HEK293 (cell line): ENCODE results near the gene CHMP1A.

Source experiments
- PRDM1 ChIP-seq: fragments of 450-650 bp; formaldehyde crosslinking; IDR thresholded peaks from 2 replicates; pipeline ENCODE4; 2016; ENCODE audit warnings: missing biosample characterization, missing genetic modification characterization
- SP3 ChIP-seq: fragments of 450-650 bp; formaldehyde crosslinking; IDR thresholded peaks from 2 replicates; pipeline ENCODE4 v1.5.1; 2016; ENCODE audit warnings: missing biosample characterization, missing genetic modification characterization
- TRIM28 ChIP-seq: IDR thresholded peaks from 2 replicates; pipeline ENCODE4 v1.6.1; 2011; ENCODE audit warnings: low read length, control low read depth, borderline replicate concordance
- YY1 ChIP-seq: fragments of 450-650 bp; formaldehyde crosslinking; IDR thresholded peaks from 2 replicates; pipeline ENCODE4 v1.5.1; 2018; ENCODE audit warnings: missing biosample characterization, missing genetic modification characterization
- ZEB2 ChIP-seq: fragments of 450-650 bp; formaldehyde crosslinking; IDR thresholded peaks from 2 replicates; pipeline ENCODE4 v1.5.1; 2016; ENCODE audit warnings: missing biosample characterization, missing genetic modification characterization
- ZFP69B ChIP-seq: fragments of 450-650 bp; formaldehyde crosslinking; IDR thresholded peaks from 2 replicates; pipeline ENCODE4 v1.5.1; 2016; ENCODE audit warnings: missing biosample characterization, missing genetic modification characterization
- ZNF10 ChIP-seq: fragments of 450-650 bp; formaldehyde crosslinking; IDR thresholded peaks from 2 replicates; pipeline ENCODE4 v1.5.1; 2017; ENCODE audit warnings: missing biosample characterization, missing genetic modification characterization
- ZNF133 ChIP-seq: fragments of 450-650 bp; formaldehyde crosslinking; IDR thresholded peaks from 2 replicates; pipeline ENCODE4 v1.5.1; 2016; ENCODE audit warnings: missing biosample characterization, missing genetic modification characterization
- ZNF155 ChIP-seq: fragments of 450-650 bp; formaldehyde crosslinking; IDR thresholded peaks from 2 replicates; pipeline ENCODE4 v1.5.1; 2016; ENCODE audit warnings: missing biosample characterization, missing genetic modification characterization
- ZNF184 ChIP-seq: fragments of 450-650 bp; IDR thresholded peaks from 2 replicates; pipeline ENCODE4 v1.5.1; 2018; ENCODE audit warnings: missing biosample characterization, mild to moderate bottlenecking, missing genetic modification characterization
- ZNF324 ChIP-seq: fragments of 450-650 bp; formaldehyde crosslinking; IDR thresholded peaks from 2 replicates; pipeline ENCODE4 v1.5.1; 2016; ENCODE audit warnings: missing biosample characterization, missing genetic modification characterization
- ZNF350 ChIP-seq: fragments of 450-650 bp; formaldehyde crosslinking; IDR thresholded peaks from 2 replicates; pipeline ENCODE4 v1.5.0; 2017; ENCODE audit warnings: missing biosample characterization, mild to moderate bottlenecking, missing genetic modification characterization
- ZNF501 ChIP-seq: fragments of 450-650 bp; formaldehyde crosslinking; IDR thresholded peaks from 2 replicates; pipeline ENCODE4 v1.5.1; 2016; ENCODE audit warnings: missing biosample characterization, missing genetic modification characterization
- ZNF530 ChIP-seq: fragments of 450-650 bp; formaldehyde crosslinking; IDR thresholded peaks from 2 replicates; pipeline ENCODE4 v1.5.1; 2016; ENCODE audit warnings: low read depth, missing biosample characterization, missing genetic modification characterization
- ZNF600 ChIP-seq: fragments of 450-650 bp; formaldehyde crosslinking; IDR thresholded peaks from 2 replicates; pipeline ENCODE4 v1.5.1; 2016; ENCODE audit warnings: missing biosample characterization, missing genetic modification characterization
- ZNF660 ChIP-seq: fragments of 450-650 bp; IDR thresholded peaks from 2 replicates; pipeline ENCODE4 v1.5.1; 2018; ENCODE audit warnings: missing biosample characterization, mild to moderate bottlenecking, missing genetic modification characterization
- ZNF670 ChIP-seq: fragments of 450-650 bp; formaldehyde crosslinking; IDR thresholded peaks from 2 replicates; pipeline ENCODE4 v1.5.1; 2016; ENCODE audit warnings: missing biosample characterization, missing genetic modification characterization, low read depth
- ZNF701 ChIP-seq: fragments of 450-650 bp; formaldehyde crosslinking; IDR thresholded peaks from 2 replicates; pipeline ENCODE4 v1.5.1; 2016; ENCODE audit warnings: missing biosample characterization, missing genetic modification characterization
- ZNF707 ChIP-seq: fragments of 450-650 bp; formaldehyde crosslinking; IDR thresholded peaks from 2 replicates; pipeline ENCODE4 v1.5.1; 2016; ENCODE audit warnings: missing biosample characterization, missing genetic modification characterization
- ZNF785 ChIP-seq: fragments of 450-650 bp; formaldehyde crosslinking; IDR thresholded peaks from 2 replicates; pipeline ENCODE4 v1.5.1; 2016; ENCODE audit warnings: missing biosample characterization, missing genetic modification characterization
- ZNF843 ChIP-seq: fragments of 450-650 bp; formaldehyde crosslinking; IDR thresholded peaks from 2 replicates; pipeline ENCODE4 v1.5.1; 2016; ENCODE audit warnings: missing biosample characterization, missing genetic modification characterization
- TF ChIP-seq, protein P1 (sequence below): fragments of 450-650 bp; formaldehyde crosslinking; IDR thresholded peaks from 2 replicates; pipeline ENCODE4 v1.5.1; 2016; ENCODE audit warnings: missing biosample characterization, missing genetic modification characterization
- TF ChIP-seq, protein P2 (sequence below): fragments of 450-650 bp; formaldehyde crosslinking; IDR thresholded peaks from 2 replicates; pipeline ENCODE4 v1.5.1; 2016; ENCODE audit warnings: missing biosample characterization, missing genetic modification characterization
- TF ChIP-seq, protein P3 (sequence below): fragments of 450-650 bp; formaldehyde crosslinking; IDR thresholded peaks from 2 replicates; pipeline ENCODE4 v1.5.1; 2016; ENCODE audit warnings: missing biosample characterization, missing genetic modification characterization, borderline replicate concordance
- TF ChIP-seq, protein P4 (sequence below): fragments of 450-650 bp; formaldehyde crosslinking; IDR thresholded peaks from 2 replicates; pipeline ENCODE4 v1.5.0; 2017; ENCODE audit warnings: missing biosample characterization, missing genetic modification characterization, borderline replicate concordance
- TF ChIP-seq, protein P5 (sequence below): fragments of 450-650 bp; formaldehyde crosslinking; IDR thresholded peaks from 2 replicates; pipeline ENCODE4 v1.5.1; 2016; ENCODE audit warnings: missing biosample characterization, missing genetic modification characterization

Gene CHMP1A

DNA sequence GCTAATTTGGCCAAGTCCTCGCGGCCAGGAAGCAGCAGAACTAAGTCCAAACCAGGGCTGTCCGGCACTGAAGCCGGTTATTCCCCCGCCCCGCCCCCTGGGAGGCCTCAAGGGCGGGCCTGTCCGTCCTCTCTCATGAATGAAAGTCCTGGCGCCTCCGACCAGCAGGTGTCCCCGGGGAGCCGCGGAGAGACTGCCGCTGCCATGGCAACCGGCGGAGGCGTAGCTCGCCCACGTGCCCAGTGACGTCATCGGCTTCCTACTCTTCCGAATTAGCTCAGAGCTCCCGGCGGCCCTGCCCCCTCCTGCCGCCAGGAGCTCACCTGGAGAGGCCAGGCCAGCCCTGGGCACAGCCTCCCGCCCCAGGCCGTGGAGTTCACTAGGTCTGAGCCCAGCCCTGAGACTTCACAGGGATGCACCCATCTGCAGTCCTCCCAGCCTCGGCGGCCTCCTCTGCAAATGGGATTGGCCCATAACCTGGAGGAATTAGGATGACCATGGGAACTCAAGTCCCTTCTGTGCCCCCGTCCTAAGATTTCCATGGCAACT lies 42.7 kb upstream of the CHMP1A start (continued):
- TF ChIP-seq ZNF530 (tag by site-specific recombination) (no peak), ZNF670 (tag by site-specific recombination) (no peak), ZNF660 (tag by site-specific recombination) (no peak), ZNF501 (tag by site-specific recombination) (no peak), PRDM1 (tag by site-specific recombination) (peak; percentile 82), YY1 (tag by site-specific recombination) (no peak), ZNF600 (tag by site-specific recombination) (0 out of 2 replicates have a peak, but pooled peaks have one; percentile 51), ZNF843 (tag by site-specific recombination) (peak; percentile 79), ZEB2 (tag by site-specific recombination) (peak; percentile 98), ZNF785 (tag by site-specific recombination) (no peak), ZNF133 (tag by site-specific recombination) (no peak), ZNF10 (tag by site-specific recombination) (no peak), ZNF707 (tag by site-specific recombination) (no peak), TRIM28 (no peak), SP3 (peak; percentile 86), ZNF324 (tag by site-specific recombination) (peak; percentile 65; the same call in 1 of the 2 replicates), ZNF155 (tag by site-specific recombination) (no peak), ZNF350 (tag by site-specific recombination) (no peak), ZNF701 (tag by site-specific recombination) (no peak), ZNF184 (no peak), ZFP69B (tag by site-specific recombination) (no peak)
- TF ChIP-seq, protein P1, sequence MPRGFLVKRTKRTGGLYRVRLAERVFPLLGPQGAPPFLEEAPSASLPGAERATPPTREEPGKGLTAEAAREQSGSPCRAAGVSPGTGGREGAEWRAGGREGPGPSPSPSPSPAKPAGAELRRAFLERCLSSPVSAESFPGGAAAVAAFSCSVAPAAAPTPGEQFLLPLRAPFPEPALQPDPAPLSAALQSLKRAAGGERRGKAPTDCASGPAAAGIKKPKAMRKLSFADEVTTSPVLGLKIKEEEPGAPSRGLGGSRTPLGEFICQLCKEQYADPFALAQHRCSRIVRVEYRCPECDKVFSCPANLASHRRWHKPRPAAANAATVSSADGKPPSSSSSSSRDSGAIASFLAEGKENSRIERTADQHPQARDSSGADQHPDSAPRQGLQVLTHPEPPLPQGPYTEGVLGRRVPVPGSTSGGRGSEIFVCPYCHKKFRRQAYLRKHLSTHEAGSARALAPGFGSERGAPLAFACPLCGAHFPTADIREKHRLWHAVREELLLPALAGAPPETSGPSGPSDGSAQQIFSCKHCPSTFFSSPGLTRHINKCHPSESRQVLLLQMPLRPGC: peak; percentile 66
- TF ChIP-seq, protein P2, sequence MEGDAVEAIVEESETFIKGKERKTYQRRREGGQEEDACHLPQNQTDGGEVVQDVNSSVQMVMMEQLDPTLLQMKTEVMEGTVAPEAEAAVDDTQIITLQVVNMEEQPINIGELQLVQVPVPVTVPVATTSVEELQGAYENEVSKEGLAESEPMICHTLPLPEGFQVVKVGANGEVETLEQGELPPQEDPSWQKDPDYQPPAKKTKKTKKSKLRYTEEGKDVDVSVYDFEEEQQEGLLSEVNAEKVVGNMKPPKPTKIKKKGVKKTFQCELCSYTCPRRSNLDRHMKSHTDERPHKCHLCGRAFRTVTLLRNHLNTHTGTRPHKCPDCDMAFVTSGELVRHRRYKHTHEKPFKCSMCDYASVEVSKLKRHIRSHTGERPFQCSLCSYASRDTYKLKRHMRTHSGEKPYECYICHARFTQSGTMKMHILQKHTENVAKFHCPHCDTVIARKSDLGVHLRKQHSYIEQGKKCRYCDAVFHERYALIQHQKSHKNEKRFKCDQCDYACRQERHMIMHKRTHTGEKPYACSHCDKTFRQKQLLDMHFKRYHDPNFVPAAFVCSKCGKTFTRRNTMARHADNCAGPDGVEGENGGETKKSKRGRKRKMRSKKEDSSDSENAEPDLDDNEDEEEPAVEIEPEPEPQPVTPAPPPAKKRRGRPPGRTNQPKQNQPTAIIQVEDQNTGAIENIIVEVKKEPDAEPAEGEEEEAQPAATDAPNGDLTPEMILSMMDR (tag by site-specific recombination): peak; percentile 90
- TF ChIP-seq, protein P3, sequence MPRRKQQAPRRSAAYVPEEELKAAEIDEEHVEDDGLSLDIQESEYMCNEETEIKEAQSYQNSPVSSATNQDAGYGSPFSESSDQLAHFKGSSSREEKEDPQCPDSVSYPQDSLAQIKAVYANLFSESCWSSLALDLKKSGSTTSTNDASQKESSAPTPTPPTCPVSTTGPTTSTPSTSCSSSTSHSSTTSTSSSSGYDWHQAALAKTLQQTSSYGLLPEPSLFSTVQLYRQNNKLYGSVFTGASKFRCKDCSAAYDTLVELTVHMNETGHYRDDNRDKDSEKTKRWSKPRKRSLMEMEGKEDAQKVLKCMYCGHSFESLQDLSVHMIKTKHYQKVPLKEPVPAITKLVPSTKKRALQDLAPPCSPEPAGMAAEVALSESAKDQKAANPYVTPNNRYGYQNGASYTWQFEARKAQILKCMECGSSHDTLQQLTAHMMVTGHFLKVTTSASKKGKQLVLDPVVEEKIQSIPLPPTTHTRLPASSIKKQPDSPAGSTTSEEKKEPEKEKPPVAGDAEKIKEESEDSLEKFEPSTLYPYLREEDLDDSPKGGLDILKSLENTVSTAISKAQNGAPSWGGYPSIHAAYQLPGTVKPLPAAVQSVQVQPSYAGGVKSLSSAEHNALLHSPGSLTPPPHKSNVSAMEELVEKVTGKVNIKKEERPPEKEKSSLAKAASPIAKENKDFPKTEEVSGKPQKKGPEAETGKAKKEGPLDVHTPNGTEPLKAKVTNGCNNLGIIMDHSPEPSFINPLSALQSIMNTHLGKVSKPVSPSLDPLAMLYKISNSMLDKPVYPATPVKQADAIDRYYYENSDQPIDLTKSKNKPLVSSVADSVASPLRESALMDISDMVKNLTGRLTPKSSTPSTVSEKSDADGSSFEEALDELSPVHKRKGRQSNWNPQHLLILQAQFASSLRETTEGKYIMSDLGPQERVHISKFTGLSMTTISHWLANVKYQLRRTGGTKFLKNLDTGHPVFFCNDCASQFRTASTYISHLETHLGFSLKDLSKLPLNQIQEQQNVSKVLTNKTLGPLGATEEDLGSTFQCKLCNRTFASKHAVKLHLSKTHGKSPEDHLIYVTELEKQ (tag by site-specific recombination): peak; percentile 63; the same call in 1 of the 2 replicates
- TF ChIP-seq, protein P4, sequence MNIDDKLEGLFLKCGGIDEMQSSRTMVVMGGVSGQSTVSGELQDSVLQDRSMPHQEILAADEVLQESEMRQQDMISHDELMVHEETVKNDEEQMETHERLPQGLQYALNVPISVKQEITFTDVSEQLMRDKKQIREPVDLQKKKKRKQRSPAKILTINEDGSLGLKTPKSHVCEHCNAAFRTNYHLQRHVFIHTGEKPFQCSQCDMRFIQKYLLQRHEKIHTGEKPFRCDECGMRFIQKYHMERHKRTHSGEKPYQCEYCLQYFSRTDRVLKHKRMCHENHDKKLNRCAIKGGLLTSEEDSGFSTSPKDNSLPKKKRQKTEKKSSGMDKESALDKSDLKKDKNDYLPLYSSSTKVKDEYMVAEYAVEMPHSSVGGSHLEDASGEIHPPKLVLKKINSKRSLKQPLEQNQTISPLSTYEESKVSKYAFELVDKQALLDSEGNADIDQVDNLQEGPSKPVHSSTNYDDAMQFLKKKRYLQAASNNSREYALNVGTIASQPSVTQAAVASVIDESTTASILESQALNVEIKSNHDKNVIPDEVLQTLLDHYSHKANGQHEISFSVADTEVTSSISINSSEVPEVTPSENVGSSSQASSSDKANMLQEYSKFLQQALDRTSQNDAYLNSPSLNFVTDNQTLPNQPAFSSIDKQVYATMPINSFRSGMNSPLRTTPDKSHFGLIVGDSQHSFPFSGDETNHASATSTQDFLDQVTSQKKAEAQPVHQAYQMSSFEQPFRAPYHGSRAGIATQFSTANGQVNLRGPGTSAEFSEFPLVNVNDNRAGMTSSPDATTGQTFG (tag by site-specific recombination): peak; percentile 31; the same call in 1 of the 2 replicates
- TF ChIP-seq, protein P5, sequence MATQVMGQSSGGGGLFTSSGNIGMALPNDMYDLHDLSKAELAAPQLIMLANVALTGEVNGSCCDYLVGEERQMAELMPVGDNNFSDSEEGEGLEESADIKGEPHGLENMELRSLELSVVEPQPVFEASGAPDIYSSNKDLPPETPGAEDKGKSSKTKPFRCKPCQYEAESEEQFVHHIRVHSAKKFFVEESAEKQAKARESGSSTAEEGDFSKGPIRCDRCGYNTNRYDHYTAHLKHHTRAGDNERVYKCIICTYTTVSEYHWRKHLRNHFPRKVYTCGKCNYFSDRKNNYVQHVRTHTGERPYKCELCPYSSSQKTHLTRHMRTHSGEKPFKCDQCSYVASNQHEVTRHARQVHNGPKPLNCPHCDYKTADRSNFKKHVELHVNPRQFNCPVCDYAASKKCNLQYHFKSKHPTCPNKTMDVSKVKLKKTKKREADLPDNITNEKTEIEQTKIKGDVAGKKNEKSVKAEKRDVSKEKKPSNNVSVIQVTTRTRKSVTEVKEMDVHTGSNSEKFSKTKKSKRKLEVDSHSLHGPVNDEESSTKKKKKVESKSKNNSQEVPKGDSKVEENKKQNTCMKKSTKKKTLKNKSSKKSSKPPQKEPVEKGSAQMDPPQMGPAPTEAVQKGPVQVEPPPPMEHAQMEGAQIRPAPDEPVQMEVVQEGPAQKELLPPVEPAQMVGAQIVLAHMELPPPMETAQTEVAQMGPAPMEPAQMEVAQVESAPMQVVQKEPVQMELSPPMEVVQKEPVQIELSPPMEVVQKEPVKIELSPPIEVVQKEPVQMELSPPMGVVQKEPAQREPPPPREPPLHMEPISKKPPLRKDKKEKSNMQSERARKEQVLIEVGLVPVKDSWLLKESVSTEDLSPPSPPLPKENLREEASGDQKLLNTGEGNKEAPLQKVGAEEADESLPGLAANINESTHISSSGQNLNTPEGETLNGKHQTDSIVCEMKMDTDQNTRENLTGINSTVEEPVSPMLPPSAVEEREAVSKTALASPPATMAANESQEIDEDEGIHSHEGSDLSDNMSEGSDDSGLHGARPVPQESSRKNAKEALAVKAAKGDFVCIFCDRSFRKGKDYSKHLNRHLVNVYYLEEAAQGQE (tag by site-specific recombination): no peak
